A673 (cell line): Measurements from ENCODE around the gene CFL2. TPM values are rescaled to one million over a fixed set of nuclear protein-coding genes. Genes with fewer than 3 reads are reported as not detected.
"Not testable (repeated sequence)": the region's sequence is repeated elsewhere in the genome, so short reads cannot be mapped to it uniquely, and the experiment has no call there.

Source experiments
- BruUV-seq: library from RNA; stranded (reverse); fragments of 400-500 nt; replicated peaks from 2 replicates; lab custom pipeline; 2021; lab: Mats Ljungman, UMichigan
- CTCF ChIA-PET: fragments of 300-600 bp; sonication (Branson Sonifier 250); formaldehyde crosslinking; loops from one replicate; lab custom pipeline; 2022; ENCODE audit warnings: antibody characterized with exemption; lab: Charles Lee
- POLR2A ChIA-PET: fragments of 300-600 bp; sonication (Branson Sonifier 250); formaldehyde crosslinking; loops from one replicate; lab custom pipeline; 2022; ENCODE audit warnings: antibody characterized with exemption; ENCODE audit not compliant: low non-redundant PET; lab: Charles Lee
- DNase-seq: peaks from one replicate; pipeline ENCODE4 v3.0.0-alpha.2; 2015; ENCODE audit warnings: low spot score
- H3K27ac ChIP-seq: fragments of 200-600 bp; sonication (generic); 2 replicates; pipeline ENCODE4 v1.5.1; 2016; ENCODE audit warnings: mixed run types, low read depth, mild to moderate bottlenecking, mixed read lengths, antibody characterized with exemption, low read length; ENCODE audit not compliant: poor library complexity, severe bottlenecking
- H3K27me3 ChIP-seq: fragments of 200-600 bp; sonication (generic); replicated peaks from 2 replicates; pipeline ENCODE4 v1.6.1; 2017; ENCODE audit warnings: mixed run types, low read depth, mild to moderate bottlenecking, mixed read lengths, antibody characterized with exemption, low read length; ENCODE audit not compliant: insufficient read depth, poor library complexity
- H3K36me3 ChIP-seq: fragments of 200-600 bp; sonication (generic); 2 replicates; pipeline ENCODE4 v1.6.1; 2016; ENCODE audit warnings: mixed run types, mild to moderate bottlenecking, mixed read lengths, antibody characterized with exemption, low read length; ENCODE audit not compliant: insufficient read depth, poor library complexity, severe bottlenecking
- H3K4me1 ChIP-seq: fragments of 200-600 bp; sonication (generic); 2 replicates; pipeline ENCODE4 v1.6.1; 2017; ENCODE audit warnings: mixed run types, mild to moderate bottlenecking, mixed read lengths, antibody characterized with exemption, low read length; ENCODE audit not compliant: insufficient read depth, poor library complexity, severe bottlenecking
- H3K4me3 ChIP-seq: fragments of 200-600 bp; sonication (generic); 2 replicates; pipeline ENCODE4 v1.5.1; 2016; ENCODE audit warnings: low read depth, mixed run types, mild to moderate bottlenecking, mixed read lengths, low read length; ENCODE audit not compliant: poor library complexity, severe bottlenecking
- H3K9me3 ChIP-seq: fragments of 200-600 bp; sonication (generic); 2 replicates; pipeline ENCODE4 v1.6.1; 2016; ENCODE audit warnings: mixed run types, low read depth, mild to moderate bottlenecking, mixed read lengths, antibody characterized with exemption, low read length; ENCODE audit not compliant: poor library complexity, severe bottlenecking
- EZH2 ChIP-seq: fragments of 200-600 bp; sonication (generic); IDR thresholded peaks from 2 replicates; pipeline ENCODE4 v1.6.1; 2017; ENCODE audit warnings: borderline replicate concordance, low read depth, mild to moderate bottlenecking, mixed read lengths, antibody characterized with exemption, low read length; ENCODE audit not compliant: poor library complexity, severe bottlenecking
- intact Hi-C: fragments of 100-400 bp; cut with micrococcal nuclease; formaldehyde crosslinking; loops from one replicate; pipeline ENCODE4 v1.10.0; 2022; ENCODE audit not compliant: unreplicated experiment
- total RNA-seq: library from RNA; stranded (reverse); gene quantifications from 2 replicates; pipeline ENCODE4 v1.2.3, GENCODE V29; 2021
- TF ChIP-seq, protein P1 (sequence below): fragments of 300-800, 200-600 bp; sonication (generic); conservative IDR thresholded peaks from 2 replicates; pipeline ENCODE4 v1.5.1; 2017; ENCODE audit warnings: low read depth, mild to moderate bottlenecking, antibody characterized with exemption, low read length, moderate library complexity, mixed read lengths

Gene CFL2
- total RNA-seq, 1 experiment from 2014 or later = 89.4 TPM

DNA sequence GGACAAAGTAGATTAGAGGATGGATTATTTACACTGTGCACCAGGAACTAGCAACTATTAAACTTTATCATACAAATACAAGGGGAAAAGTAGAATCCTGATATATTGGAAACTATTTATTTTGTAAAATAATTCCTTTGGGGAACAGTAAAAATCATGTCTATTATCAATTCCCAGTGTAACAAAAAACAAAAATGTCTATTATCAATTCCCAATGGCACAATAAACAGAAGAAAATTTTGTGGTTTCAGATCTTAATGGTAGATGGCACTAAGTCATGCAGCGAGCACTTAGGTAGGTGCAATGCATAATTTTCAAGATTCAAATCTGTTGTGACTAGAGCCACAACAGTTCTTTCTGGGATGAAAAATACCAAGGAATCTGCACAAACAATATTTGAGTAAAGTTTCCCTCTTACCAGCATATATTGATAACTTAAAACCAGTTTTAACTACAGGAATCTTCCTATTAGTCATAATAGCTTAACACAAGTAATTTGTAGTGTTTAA is 13.7 kb downstream of the CFL2 start:
- Histone ChIP-seq H3K27ac (no peak overlapping the region), H3K4me1 (peaks cover 16% of the 10 kb centered on the region), H3K9me3 (no peaks in the 10 kb centered on the region), H3K36me3 (no peaks in the 10 kb centered on the region), H3K27me3 (no peaks in the 10 kb centered on the region), H3K4me3 (no peak overlapping the region)
- ChIA-PET CTCF (interaction anchor here (1.2 kb wide), 1 partner anchor 66 kb away, joined by 3 read pairs; no protein-coding TSS in a partner anchor), POLR2A (interaction anchor here (1.2 kb wide), 1 partner anchor 23 kb away, joined by 8 read pairs; no protein-coding TSS in a partner anchor)
- BruUV-seq = no TSS peak
- no peak for DNase-seq
- TF ChIP-seq, protein P1, sequence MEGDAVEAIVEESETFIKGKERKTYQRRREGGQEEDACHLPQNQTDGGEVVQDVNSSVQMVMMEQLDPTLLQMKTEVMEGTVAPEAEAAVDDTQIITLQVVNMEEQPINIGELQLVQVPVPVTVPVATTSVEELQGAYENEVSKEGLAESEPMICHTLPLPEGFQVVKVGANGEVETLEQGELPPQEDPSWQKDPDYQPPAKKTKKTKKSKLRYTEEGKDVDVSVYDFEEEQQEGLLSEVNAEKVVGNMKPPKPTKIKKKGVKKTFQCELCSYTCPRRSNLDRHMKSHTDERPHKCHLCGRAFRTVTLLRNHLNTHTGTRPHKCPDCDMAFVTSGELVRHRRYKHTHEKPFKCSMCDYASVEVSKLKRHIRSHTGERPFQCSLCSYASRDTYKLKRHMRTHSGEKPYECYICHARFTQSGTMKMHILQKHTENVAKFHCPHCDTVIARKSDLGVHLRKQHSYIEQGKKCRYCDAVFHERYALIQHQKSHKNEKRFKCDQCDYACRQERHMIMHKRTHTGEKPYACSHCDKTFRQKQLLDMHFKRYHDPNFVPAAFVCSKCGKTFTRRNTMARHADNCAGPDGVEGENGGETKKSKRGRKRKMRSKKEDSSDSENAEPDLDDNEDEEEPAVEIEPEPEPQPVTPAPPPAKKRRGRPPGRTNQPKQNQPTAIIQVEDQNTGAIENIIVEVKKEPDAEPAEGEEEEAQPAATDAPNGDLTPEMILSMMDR = no peak
- TF ChIP-seq EZH2 = no peak
- intact Hi-C loops = no loop called here

DNA sequence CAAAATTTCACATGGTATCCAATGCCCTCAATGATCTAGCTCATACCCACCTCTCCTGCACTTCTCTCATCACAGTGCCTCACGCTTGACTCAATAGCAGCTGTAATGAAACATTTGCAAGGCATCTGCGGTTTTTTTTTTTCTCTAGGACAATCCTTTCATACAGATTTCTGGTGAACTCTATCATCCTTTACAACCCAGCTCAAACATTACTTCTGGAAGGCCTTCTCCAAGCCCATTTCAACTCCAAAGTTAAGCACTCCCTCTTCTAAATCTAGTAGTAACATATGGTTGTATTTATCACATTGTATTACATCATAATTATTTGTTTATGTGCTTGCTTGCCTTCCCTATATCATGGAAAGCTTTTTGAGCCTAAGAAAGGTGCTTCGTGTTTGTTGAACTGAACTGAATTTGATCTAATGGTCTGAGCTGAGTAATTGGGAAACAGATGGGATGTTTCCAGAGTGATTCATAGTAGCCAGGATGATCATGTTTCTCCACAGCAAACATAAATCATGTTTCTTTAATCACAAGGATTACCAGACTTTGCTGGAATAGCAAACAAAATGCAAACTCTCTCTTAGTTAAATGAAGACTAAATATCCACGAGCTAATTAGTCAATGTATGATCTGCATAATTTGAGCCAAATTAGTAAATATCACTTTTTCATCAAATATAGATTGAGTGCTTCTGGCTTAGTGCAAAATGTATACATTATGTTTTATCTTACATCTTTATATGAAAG is 14.3 kb downstream of the CFL2 start:
- Histone ChIP-seq H3K27ac (no peak overlapping the region), H3K4me3 (no peak overlapping the region), H3K27me3 (no peaks in the 10 kb centered on the region), H3K36me3 (no peaks in the 10 kb centered on the region), H3K9me3 (no peaks in the 10 kb centered on the region), H3K4me1 (peaks cover 14% of the 10 kb centered on the region)
- BruUV-seq = no TSS peak
- ChIA-PET POLR2A (interaction anchor here (1.2 kb wide), 1 partner anchor 22 kb away, joined by 8 read pairs; no protein-coding TSS in a partner anchor), CTCF (interaction anchor here (0.6 to 1.2 kb wide), 2 partner anchors 66 to 444 kb away, joined by 3 to 6 read pairs; no protein-coding TSS in a partner anchor)
- DNase-seq = peak; percentile 68
- no peak for TF ChIP-seq EZH2
- TF ChIP-seq, protein P1 = no peak
- intact Hi-C loops = no loop called here

DNA sequence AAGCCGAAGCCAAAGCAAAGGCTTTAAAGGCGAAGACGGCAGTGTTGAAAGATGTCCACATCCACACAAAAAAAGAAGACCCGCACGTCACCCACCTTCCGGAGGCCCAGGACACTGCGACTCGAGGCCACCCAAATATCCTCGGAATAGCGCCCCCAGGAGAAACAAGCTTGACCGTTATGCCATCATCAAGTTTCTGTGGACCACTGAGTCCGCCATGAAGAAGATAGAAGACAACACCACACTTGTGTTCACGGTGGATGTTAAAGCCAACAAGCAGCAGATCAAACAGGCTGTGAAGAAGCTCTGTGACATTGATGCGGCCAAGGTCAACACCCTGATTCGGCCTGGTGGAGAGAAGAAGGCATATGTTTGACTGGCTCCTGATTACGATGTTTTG is 20.2 kb downstream of the CFL2 start:
- H3K4me3 ChIP-seq, H3K9me3 ChIP-seq, H3K36me3 ChIP-seq, DNase-seq, intact Hi-C loops, H3K27ac ChIP-seq, CTCF ChIA-PET, BruUV-seq, POLR2A ChIA-PET, H3K27me3 ChIP-seq: not testable (repeated sequence)
- peaks cover 11% of the 10 kb centered on the region for H3K4me1 ChIP-seq
